Neuronal stem cell (in vitro differentiated cells): Measurements from ENCODE around the gene CFL1.

ENCODE experiments used
- DNase-seq: peaks from one replicate; pipeline ENCODE4 v3.0.0-alpha.2; 2013; ENCODE audit warnings: low spot score
- H2AFZ ChIP-seq: one replicate; pipeline ENCODE4 v1.6.1; 2013; ENCODE audit warnings: mild to moderate bottlenecking, low read length, inconsistent platforms
- H2AK5ac ChIP-seq: 2 replicates; pipeline ENCODE4 v1.6.1; 2013; ENCODE audit warnings: low read depth, mild to moderate bottlenecking, inconsistent platforms, low read length, moderate library complexity, mixed read lengths
- H2BK120ac ChIP-seq: 2 replicates; pipeline ENCODE4 v1.6.1; 2013; ENCODE audit warnings: low read depth, mild to moderate bottlenecking, inconsistent platforms, low read length, moderate library complexity, mixed read lengths
- H2BK12ac ChIP-seq: one replicate; pipeline ENCODE4 v1.6.1; 2013; ENCODE audit warnings: low read length, inconsistent platforms
- H2BK15ac ChIP-seq: 2 replicates; pipeline ENCODE4 v1.6.1; 2013; ENCODE audit warnings: mild to moderate bottlenecking, low read length, inconsistent platforms, mixed read lengths
- H2BK5ac ChIP-seq: one replicate; pipeline ENCODE4 v1.6.1; 2013; ENCODE audit warnings: inconsistent platforms, mild to moderate bottlenecking, low read length, moderate library complexity
- H3K14ac ChIP-seq: one replicate; pipeline ENCODE4 v1.6.1; 2013; ENCODE audit warnings: low read length, inconsistent platforms
- H3K18ac ChIP-seq: 2 replicates; pipeline ENCODE4 v1.6.1; 2013; ENCODE audit warnings: low read length, inconsistent platforms
- H3K23ac ChIP-seq: 2 replicates; pipeline ENCODE4 v1.6.1; 2013; ENCODE audit warnings: low read depth, mild to moderate bottlenecking, mixed read lengths, low read length, inconsistent platforms; ENCODE audit not compliant: poor library complexity
- H3K27ac ChIP-seq: replicated peaks from 3 replicates; pipeline ENCODE4 v1.5.1; 2013; ENCODE audit warnings: low read length, inconsistent platforms
- H3K27me3 ChIP-seq, 3 experiments: 2 replicates each; pipeline ENCODE4 v1.6.1; 2013; ENCODE audit warnings: low read length in 3 of 3, mild to moderate bottlenecking in 2 of 3, inconsistent platforms in 1 of 3, low read depth in 1 of 3, mixed read lengths in 1 of 3, moderate library complexity in 1 of 3; ENCODE audit not compliant: control insufficient read depth in 3 of 3, insufficient read depth in 3 of 3
- H3K36me3 ChIP-seq, 2 donors: replicated peaks in 1 of 2; 2 replicates each; pipeline ENCODE4 v1.6.1; 2013; ENCODE audit warnings: low read length in 2 of 2; ENCODE audit not compliant: control insufficient read depth in 2 of 2, insufficient read depth in 2 of 2
- H3K4ac ChIP-seq: 2 replicates; pipeline ENCODE4 v1.6.1; 2013; ENCODE audit warnings: inconsistent platforms, mild to moderate bottlenecking, low read length, moderate library complexity
- H3K4me1 ChIP-seq, 2 donors: 1 replicate in 1 of 2; 2 replicates in 1 of 2; pipeline ENCODE4 v1.6.1; 2013; ENCODE audit warnings: low read length in 2 of 2, low read depth in 1 of 2; ENCODE audit not compliant: control insufficient read depth in 2 of 2, insufficient read depth in 1 of 2
- H3K4me2 ChIP-seq: one replicate; pipeline ENCODE4 v1.6.1; 2013; ENCODE audit warnings: mild to moderate bottlenecking, low read length, inconsistent platforms; ENCODE audit not compliant: insufficient read depth, poor library complexity, severe bottlenecking
- H3K4me3 ChIP-seq, 2 donors: 2 replicates each; pipeline ENCODE4 v1.5.1; 2013; ENCODE audit warnings: low read length in 2 of 2, mild to moderate bottlenecking in 2 of 2, inconsistent platforms in 1 of 2, moderate library complexity in 1 of 2
- H3K79me1 ChIP-seq: one replicate; pipeline ENCODE4 v1.6.1; 2013; ENCODE audit warnings: low read depth, mild to moderate bottlenecking, inconsistent platforms, low read length, moderate library complexity
- H3K9ac ChIP-seq: one replicate; pipeline ENCODE4 v1.6.1; 2013; ENCODE audit warnings: mild to moderate bottlenecking, low read depth, low read length, inconsistent platforms; ENCODE audit not compliant: poor library complexity
- H3K9me3 ChIP-seq, 2 donors: replicated peaks in 1 of 2; 2 replicates each; pipeline versions ENCODE3 to v1.6.1; 2013; ENCODE audit warnings: low read length in 2 of 2, mild to moderate bottlenecking in 2 of 2, inconsistent platforms in 1 of 2, low read depth in 1 of 2, mixed read lengths in 1 of 2, moderate library complexity in 1 of 2; ENCODE audit not compliant: control insufficient read depth in 2 of 2, insufficient read depth in 1 of 2
- H4K8ac ChIP-seq: one replicate; pipeline ENCODE4 v1.6.1; 2013; ENCODE audit warnings: low read depth, mild to moderate bottlenecking, inconsistent platforms, low read length, moderate library complexity
- H4K91ac ChIP-seq: one replicate; pipeline ENCODE4 v1.6.1; 2013; ENCODE audit warnings: low read length, low read depth, mild to moderate bottlenecking, inconsistent platforms; ENCODE audit not compliant: poor library complexity
- WGBS, 2 donors: extraction: QIAGEN DNeasy Blood & Tissue Kit; methylation state at CpG; one replicate each; pipeline ENCODE4 v1.1.7; 2013; ENCODE audit warnings: missing lambda C conversion rate in 2 of 2, mixed read lengths in 1 of 2; ENCODE audit not compliant: insufficient read length in 2 of 2, insufficient replicate concordance in 1 of 2; ENCODE audit errors: extremely low coverage in 2 of 2; 5-methylcytosine and 5-hydroxymethylcytosine counted together

The CFL1 gene

GRCh38 chr11:65868076-65868667 is 10.2 kb upstream of the CFL1 start:
- Histone ChIP-seq H2BK12ac (no peak overlapping the region), H3K27me3 (peaks cover 0 to 4% (median 0%) of the 10 kb centered on the region in 3 experiments), H2BK5ac (no peak overlapping the region), H3K4me1 (peaks cover 5 to 20% of the 10 kb centered on the region in 2 donors), H2AK5ac (no peak overlapping the region), H3K14ac (no peak overlapping the region), H3K9me3 (no peaks in the 10 kb centered on the region), H3K36me3 (peaks cover 24 to 47% of the 10 kb centered on the region in 2 donors), H3K27ac (no peak overlapping the region), H3K4me2 (peak overlapping the region; percentile 67), H2AFZ (no peak overlapping the region), H3K18ac (no peak overlapping the region), H3K23ac (no peak overlapping the region), H4K91ac (no peak overlapping the region), H3K9ac (no peak overlapping the region), H3K4me3 (peak overlapping the region in 1 of 2 donors; percentile 84), H3K4ac (no peak overlapping the region), H4K8ac (no peak overlapping the region), H3K79me1 (peaks cover 6% of the 10 kb centered on the region), H2BK120ac (no peak overlapping the region), H2BK15ac (no peak overlapping the region)
- WGBS, 2 donors: no CpG with 5 or more reads among the region's 19 CpGs
- peak; percentile 62 for DNase-seq

GRCh38 chr11:65867284-65868071 is 9.5 kb upstream of the CFL1 start:
- no peaks in the 10 kb centered on the region for H3K27me3 ChIP-seq
- peaks cover 31 to 54% of the 10 kb centered on the region in 2 donors for H3K36me3 ChIP-seq
- H3K27ac ChIP-seq: peak overlapping the region; percentile 1
- H3K18ac ChIP-seq: no peak overlapping the region
- H3K9ac ChIP-seq: peak overlapping the region; percentile 65
- no peak overlapping the region for H2AFZ ChIP-seq
- peaks cover 7% of the 10 kb centered on the region for H3K79me1 ChIP-seq
- peak overlapping the region; percentile 52 for H3K23ac ChIP-seq
- WGBS, 2 donors: no CpG with 5 or more reads among the region's 29 CpGs
- H3K14ac ChIP-seq: no peak overlapping the region
- peak overlapping the region; percentile 67 for H3K4me2 ChIP-seq
- H3K4ac ChIP-seq: no peak overlapping the region
- H3K4me1 ChIP-seq: peaks cover 5 to 20% of the 10 kb centered on the region in 2 donors
- H2BK12ac ChIP-seq: no peak overlapping the region
- H2AK5ac ChIP-seq: peak overlapping the region; percentile 77
- DNase-seq: peak; percentile 47
- no peak overlapping the region for H4K8ac ChIP-seq
- H4K91ac ChIP-seq: no peak overlapping the region
- H3K4me3 ChIP-seq: peak overlapping the region in 1 of 2 donors; percentile 84
- no peak overlapping the region for H2BK120ac ChIP-seq
- H2BK5ac ChIP-seq: no peak overlapping the region
- H2BK15ac ChIP-seq: no peak overlapping the region
- H3K9me3 ChIP-seq: no peaks in the 10 kb centered on the region

GRCh38 chr11:65866509-65867283 is 8.7 kb upstream of the CFL1 start:
- no peak overlapping the region for H3K14ac ChIP-seq
- H2AFZ ChIP-seq: no peak overlapping the region
- H3K9me3 ChIP-seq: no peaks in the 10 kb centered on the region
- WGBS, 2 donors: no CpG with 5 or more reads among the region's 21 CpGs
- H3K27me3 ChIP-seq: no peaks in the 10 kb centered on the region
- H3K4me2 ChIP-seq: no peak overlapping the region
- no peak overlapping the region for H2BK12ac ChIP-seq
- peak overlapping the region; percentile 1 for H3K27ac ChIP-seq
- H3K23ac ChIP-seq: peak overlapping the region; percentile 52
- peak overlapping the region; percentile 77 for H2AK5ac ChIP-seq
- peaks cover 39 to 62% of the 10 kb centered on the region in 2 donors for H3K36me3 ChIP-seq
- H2BK120ac ChIP-seq: no peak overlapping the region
- no peak overlapping the region for H3K4ac ChIP-seq
- no peak overlapping the region for H2BK5ac ChIP-seq
- no peak for DNase-seq
- H3K9ac ChIP-seq: peak overlapping the region; percentile 50
- no peak overlapping the region for H3K4me3 ChIP-seq
- peak overlapping the region; percentile 59 for H4K91ac ChIP-seq
- H3K18ac ChIP-seq: peak overlapping the region; percentile 24
- no peak overlapping the region for H2BK15ac ChIP-seq
- peaks cover 7 to 22% of the 10 kb centered on the region in 2 donors for H3K4me1 ChIP-seq
- H3K79me1 ChIP-seq: peaks cover 11% of the 10 kb centered on the region
- no peak overlapping the region for H4K8ac ChIP-seq
